Testis (tissue), 2 donors: ENCODE data around the gene WDCP.

Source experiments
- CTCF ChIP-seq, 3 experiments: fragments of 450-650 bp in 2 of 3; fragments of 200-600 bp in 1 of 3; sonication (generic) in 1 of 3; IDR thresholded peaks; one replicate each; pipeline ENCODE4 v1.5.1; 2016 to 2019; ENCODE audit warnings: antibody characterized with exemption in 3 of 3, mild to moderate bottlenecking in 2 of 3, moderate library complexity in 1 of 3
- POLR2A ChIP-seq: fragments of 450-650 bp; IDR thresholded peaks from one replicate; pipeline ENCODE4 v1.6.1; 2017; ENCODE audit warnings: antibody characterized with exemption, mild to moderate bottlenecking, moderate library complexity

- TF ChIP-seq POLR2A (no peak), CTCF (IDR thresholded peaks at IDR 0.05) (no peak)
Observed at GRCh38 chr2:24077535-24077877, 30.3 kb upstream of the WDCP start.
